ENCODE data around the gene SUPT16H. TPM values are rescaled to one million over a fixed set of nuclear protein-coding genes. Genes with fewer than 3 reads are reported as not detected.
A peak's percentile ranks its signal among the peaks of the same experiment; 100 is the strongest.

SUPT16H gene
- 100 to 1,000 TPM; 141 to 155 TPM for total RNA-seq

DNA sequence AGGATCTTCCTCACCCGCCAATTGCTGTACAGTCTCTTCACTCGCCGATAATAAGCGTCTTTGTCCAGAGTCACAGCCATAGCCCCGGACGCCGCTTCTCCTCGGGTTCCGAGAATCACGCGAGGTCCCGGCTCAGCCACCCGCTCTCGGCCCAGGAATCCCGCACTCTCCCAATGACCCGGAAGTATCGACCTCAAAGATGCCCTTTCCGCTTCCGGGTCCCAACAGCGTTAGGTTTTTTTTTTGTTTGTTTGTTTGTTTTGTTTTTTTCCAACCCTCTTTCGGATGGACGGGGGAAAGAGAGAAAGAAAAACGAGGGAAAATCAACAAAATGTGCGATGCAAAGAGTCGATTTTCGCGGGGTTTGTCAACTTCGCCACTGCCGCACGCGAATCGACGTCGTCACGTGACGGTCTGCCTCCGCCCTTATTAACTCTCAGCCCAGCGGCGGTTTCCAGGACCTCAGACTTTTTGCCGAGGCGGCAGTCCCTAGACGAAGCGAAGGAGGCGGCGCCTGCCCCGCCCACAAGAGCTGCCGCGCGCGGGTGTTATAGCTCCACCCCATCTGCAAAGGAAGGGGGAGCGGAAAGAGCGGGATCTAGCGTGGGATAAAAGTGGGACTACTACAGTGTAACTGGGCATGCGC, at the start of gene SUPT16H:
TSS of gene SUPT16H (minus strand) at position 172 of the 646 bp plus-strand sequence. CDS start at position 80, 92 bp downstream.
- H3K9me3 Mint-ChIP-seq: no peaks in the 10 kb centered on the region
- H3K4me3 Mint-ChIP-seq: peak within 1 kb of the TSS; percentile 97 to 99
- peaks cover 40% of the 10 kb centered on the region for H3K4me1 Mint-ChIP-seq (ENCODE audit: low read depth)
- ATAC-seq (replicated peaks in 1 of 2): peak; percentile 90 to 93
- no peaks in the 10 kb centered on the region for H3K27me3 Mint-ChIP-seq (ENCODE audit: low read depth)
- peak within 1 kb of the TSS; percentile 99 for H3K27ac Mint-ChIP-seq
- H3K36me3 Mint-ChIP-seq (ENCODE audit: insufficient read depth in 2 of 2): peaks cover 12 to 26% of the 10 kb centered on the region in 2 donors
- DNase-seq: peak; percentile 96 to 97

DNA sequence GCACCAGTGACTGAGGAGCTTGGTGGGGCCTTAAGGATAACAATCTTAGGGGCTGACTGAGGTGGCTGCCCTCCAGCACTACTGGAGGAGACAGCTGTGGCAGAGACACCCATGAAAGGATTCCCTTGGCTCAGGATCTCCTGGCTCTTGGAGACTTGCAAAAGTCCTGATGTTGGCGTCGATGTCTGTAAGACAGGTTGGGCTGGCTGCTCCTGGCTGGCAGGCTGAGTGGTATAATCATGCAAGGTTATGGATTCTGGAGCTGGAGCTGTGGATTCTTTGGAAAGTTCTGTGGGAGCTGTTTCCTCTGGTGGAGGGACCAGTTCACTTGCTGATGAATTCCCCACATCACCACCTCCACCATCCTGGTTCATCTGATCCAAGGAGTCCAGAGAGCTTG, 47.3 kb upstream of the SUPT16H start:
- peaks cover 35% of the 10 kb centered on the region for H3K4me1 Mint-ChIP-seq (ENCODE audit: low read depth)
- ATAC-seq (replicated peaks in 1 of 2) (no peak), DNase-seq (no peak)
- H3K27me3 Mint-ChIP-seq (ENCODE audit: low read depth): no peaks in the 10 kb centered on the region
- H3K36me3 Mint-ChIP-seq (ENCODE audit: insufficient read depth in 2 of 2): peaks cover 14 to 37% of the 10 kb centered on the region in 2 donors
- H3K4me3 Mint-ChIP-seq: no peak overlapping the region
- H3K9me3 Mint-ChIP-seq: no peaks in the 10 kb centered on the region
- no peak overlapping the region for H3K27ac Mint-ChIP-seq

DNA sequence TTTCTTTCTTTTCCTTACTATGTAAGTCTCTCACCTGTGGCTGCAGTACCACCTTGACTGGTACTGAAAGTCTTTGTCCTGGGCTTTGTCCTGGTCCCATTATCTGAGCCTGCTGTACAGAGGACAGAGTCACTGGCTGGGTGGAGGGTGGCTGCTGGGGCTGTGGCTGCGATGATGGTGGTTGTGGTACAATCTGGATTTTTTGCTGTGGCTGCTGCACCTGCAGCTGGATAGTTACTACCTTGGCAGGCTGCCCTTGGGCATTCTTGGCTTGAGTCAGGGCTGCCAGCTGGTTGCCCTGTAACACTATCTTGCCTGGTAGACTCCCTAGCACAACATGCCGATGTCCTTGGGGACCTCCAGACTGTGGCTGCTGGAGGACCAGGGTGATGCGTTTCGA, 45.1 kb upstream of the SUPT16H start:
- no peak for DNase-seq
- ATAC-seq (replicated peaks in 1 of 2): no peak
- no peaks in the 10 kb centered on the region for H3K27me3 Mint-ChIP-seq (ENCODE audit: low read depth)
- no peak overlapping the region for H3K4me3 Mint-ChIP-seq
- H3K36me3 Mint-ChIP-seq (ENCODE audit: insufficient read depth in 2 of 2): peaks cover 13 to 41% of the 10 kb centered on the region in 2 donors
- H3K9me3 Mint-ChIP-seq: no peaks in the 10 kb centered on the region
- peaks cover 14% of the 10 kb centered on the region for H3K4me1 Mint-ChIP-seq (ENCODE audit: low read depth)
- H3K27ac Mint-ChIP-seq: no peak overlapping the region

DNA sequence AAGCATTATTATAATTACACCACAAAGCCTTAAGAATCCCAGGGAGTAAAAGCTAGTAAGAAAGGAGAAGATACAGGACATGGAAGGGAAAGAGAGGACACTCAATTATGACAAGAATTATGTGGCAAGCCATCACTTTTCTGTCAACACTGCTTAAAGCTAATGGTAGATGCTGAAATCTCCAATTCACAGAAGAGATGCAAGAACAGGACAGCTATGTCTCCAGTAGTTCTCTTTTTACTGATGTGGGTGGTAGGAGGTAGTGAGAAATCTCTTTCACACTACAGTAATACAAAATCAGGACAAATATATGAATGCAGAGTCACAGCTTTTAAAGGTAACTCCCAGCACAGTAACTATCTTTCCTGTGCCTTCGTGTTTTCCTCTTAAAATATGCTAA, 42.9 kb upstream of the SUPT16H start:
- Mint-ChIP-seq H3K27me3 (ENCODE audit: low read depth) (no peaks in the 10 kb centered on the region), H3K4me3 (no peak overlapping the region), H3K9me3 (no peaks in the 10 kb centered on the region), H3K27ac (peak overlapping the region; percentile 85), H3K4me1 (ENCODE audit: low read depth) (no peaks in the 10 kb centered on the region), H3K36me3 (ENCODE audit: insufficient read depth in 2 of 2) (peaks cover 13 to 37% of the 10 kb centered on the region in 2 donors)
- DNase-seq: no peak
- no peak for ATAC-seq (replicated peaks in 1 of 2)

DNA sequence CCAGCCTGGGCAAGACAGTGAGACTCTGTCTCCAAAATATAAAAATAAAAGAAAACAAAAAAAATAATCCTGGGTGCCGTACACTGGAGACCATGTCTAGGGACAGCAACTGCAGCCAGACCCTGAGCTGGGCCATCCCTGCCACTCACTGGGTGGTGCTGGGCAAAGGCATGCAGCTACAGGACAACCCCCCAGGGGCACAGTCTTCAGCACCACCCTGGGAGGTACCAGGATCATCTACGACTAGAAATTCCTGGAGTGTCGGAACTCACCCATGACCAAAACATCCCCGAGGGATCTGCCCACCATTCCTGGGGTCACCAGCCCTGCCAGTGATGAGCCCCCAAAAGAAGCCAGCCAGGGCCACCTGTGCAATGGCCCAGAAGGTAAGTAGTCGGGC, 35.7 kb upstream of the SUPT16H start:
- no peak for ATAC-seq (replicated peaks in 1 of 2)
- Mint-ChIP-seq H3K27ac (no peak overlapping the region), H3K36me3 (ENCODE audit: insufficient read depth in 2 of 2) (peaks cover 14 to 33% of the 10 kb centered on the region in 2 donors), H3K4me1 (ENCODE audit: low read depth) (peaks cover 13% of the 10 kb centered on the region), H3K27me3 (ENCODE audit: low read depth) (no peaks in the 10 kb centered on the region), H3K4me3 (no peak overlapping the region), H3K9me3 (no peaks in the 10 kb centered on the region)
- no peak for DNase-seq

DNA sequence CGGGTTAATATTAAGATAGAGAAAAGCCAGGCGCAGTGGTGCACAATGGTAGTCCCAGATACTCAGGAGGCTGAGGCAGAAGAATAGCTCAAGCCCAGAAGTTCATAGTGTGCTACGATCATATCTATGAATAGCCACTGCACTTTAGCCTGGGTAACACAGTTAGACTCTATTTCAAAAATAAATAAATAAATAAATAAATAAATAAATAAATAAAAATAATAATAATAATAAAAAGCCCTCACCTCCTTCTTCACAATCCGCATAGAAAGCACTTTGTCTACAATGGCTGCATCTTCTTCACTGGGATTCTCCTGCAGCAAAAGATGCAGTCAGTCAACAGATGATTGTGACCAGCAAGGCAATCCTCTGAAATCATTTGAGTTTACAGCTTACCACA, 31.5 kb upstream of the SUPT16H start:
- no peak overlapping the region for H3K4me3 Mint-ChIP-seq
- DNase-seq (no peak), ATAC-seq (replicated peaks in 1 of 2) (no peak)
- peak overlapping the region; percentile 90 for H3K27ac Mint-ChIP-seq
- H3K27me3 Mint-ChIP-seq (ENCODE audit: low read depth): no peaks in the 10 kb centered on the region
- no peaks in the 10 kb centered on the region for H3K9me3 Mint-ChIP-seq
- H3K36me3 Mint-ChIP-seq (ENCODE audit: insufficient read depth in 2 of 2): peaks cover 14 to 29% of the 10 kb centered on the region in 2 donors
- peaks cover 25% of the 10 kb centered on the region for H3K4me1 Mint-ChIP-seq (ENCODE audit: low read depth)

DNA sequence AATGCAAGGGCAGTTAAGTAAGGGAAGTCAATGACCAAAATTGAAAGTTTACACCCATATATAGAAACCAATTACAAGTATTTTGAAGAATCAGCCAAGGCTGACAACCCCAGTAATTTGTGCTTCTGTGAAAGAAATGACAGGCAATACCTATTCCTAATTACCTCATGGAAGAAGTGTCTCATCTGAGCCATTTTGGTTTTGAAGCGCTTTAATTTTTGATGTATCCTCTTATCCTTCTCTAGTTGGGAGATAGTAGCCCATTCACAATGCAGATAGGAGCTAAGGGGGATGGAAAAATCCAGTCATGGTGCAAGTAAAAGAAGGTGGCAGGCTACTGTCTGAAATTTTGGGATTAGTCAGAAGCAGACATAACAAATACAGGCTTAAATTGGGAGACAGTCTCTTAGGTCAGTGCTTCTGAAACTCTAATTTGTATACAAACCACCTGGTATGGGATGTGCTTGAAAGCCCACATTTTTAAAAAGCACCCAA, 30.4 kb upstream of the SUPT16H start:
- Mint-ChIP-seq H3K36me3 (ENCODE audit: insufficient read depth in 2 of 2) (peaks cover 10 to 31% of the 10 kb centered on the region in 2 donors), H3K27ac (peak overlapping the region; percentile 90), H3K9me3 (no peaks in the 10 kb centered on the region), H3K4me3 (peak overlapping the region; percentile 0 to 41), H3K4me1 (ENCODE audit: low read depth) (peaks cover 29% of the 10 kb centered on the region), H3K27me3 (ENCODE audit: low read depth) (no peaks in the 10 kb centered on the region)
- DNase-seq (peak in 1 of 2 donors; percentile 16), ATAC-seq (replicated peaks in 1 of 2) (peak; percentile 85 to 95)

DNA sequence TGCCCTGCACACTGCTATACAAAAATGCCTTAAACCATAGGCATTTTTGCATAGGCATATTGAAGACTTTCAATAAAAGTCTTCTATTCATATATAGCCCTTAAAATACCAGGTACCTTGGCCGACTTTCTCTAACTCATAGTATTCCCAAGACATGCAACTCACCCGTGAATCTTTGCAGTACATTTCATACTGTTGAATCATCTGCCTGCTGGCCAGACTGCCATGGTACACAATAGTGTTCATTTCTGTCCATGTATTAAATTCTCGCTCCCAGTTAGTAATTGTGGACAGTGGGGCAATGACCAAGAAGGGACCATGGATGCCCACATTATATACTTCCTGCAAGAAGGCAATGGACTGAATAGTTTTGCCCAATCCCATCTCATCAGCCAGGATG, 24.3 kb upstream of the SUPT16H start:
- H3K27me3 Mint-ChIP-seq (ENCODE audit: low read depth): no peaks in the 10 kb centered on the region
- H3K4me3 Mint-ChIP-seq: no peak overlapping the region
- peaks cover 4% of the 10 kb centered on the region for H3K4me1 Mint-ChIP-seq (ENCODE audit: low read depth)
- no peak overlapping the region for H3K27ac Mint-ChIP-seq
- no peaks in the 10 kb centered on the region for H3K9me3 Mint-ChIP-seq
- peaks cover 12 to 50% of the 10 kb centered on the region in 2 donors for H3K36me3 Mint-ChIP-seq (ENCODE audit: insufficient read depth in 2 of 2)
- DNase-seq (no peak), ATAC-seq (replicated peaks in 1 of 2) (no peak)

DNA sequence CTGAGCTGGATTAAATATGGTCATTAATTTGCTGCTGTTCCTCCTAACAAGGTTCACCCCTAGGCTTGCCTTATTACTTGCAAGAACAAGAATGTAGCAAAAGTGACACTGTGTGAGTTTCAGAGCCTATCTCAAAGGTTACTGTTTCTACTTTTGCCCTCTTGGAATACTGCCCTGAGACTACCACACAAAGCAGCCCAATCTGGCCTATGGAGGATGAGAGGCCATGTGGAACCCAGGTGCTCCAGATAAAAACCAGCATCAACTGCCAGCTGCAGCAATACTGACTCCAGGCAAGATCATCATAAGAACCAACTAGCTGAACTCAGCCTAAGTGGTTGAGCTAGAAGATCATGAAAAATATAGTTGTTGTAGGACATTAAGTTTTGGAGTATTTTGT, 22.4 kb upstream of the SUPT16H start:
- H3K27ac Mint-ChIP-seq: no peak overlapping the region
- no peaks in the 10 kb centered on the region for H3K27me3 Mint-ChIP-seq (ENCODE audit: low read depth)
- no peak overlapping the region for H3K4me3 Mint-ChIP-seq
- H3K4me1 Mint-ChIP-seq (ENCODE audit: low read depth): peaks cover 4% of the 10 kb centered on the region
- DNase-seq: no peak
- H3K36me3 Mint-ChIP-seq (ENCODE audit: insufficient read depth in 2 of 2): peaks cover 10 to 56% of the 10 kb centered on the region in 2 donors
- ATAC-seq (replicated peaks in 1 of 2): no peak
- no peaks in the 10 kb centered on the region for H3K9me3 Mint-ChIP-seq

DNA sequence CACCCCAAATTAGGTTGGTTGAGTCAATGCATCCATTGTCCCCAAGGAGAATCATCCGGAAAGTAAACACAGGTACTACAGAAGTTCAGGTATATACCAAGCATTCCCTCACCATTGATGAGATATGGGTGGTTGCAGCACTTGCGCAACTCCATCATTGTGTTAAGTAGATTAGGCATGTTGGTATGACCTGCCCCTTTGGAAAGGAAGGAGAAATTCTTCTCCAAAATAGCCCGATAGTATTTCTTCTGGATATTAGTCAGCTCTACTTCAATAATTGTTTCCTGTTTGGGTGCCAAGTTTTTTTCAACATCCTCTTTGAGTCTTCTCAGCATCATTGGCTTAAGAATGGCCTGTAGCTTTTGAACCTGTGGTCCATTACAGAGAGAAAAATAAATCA, 21.3 kb upstream of the SUPT16H start:
- no peak for ATAC-seq (replicated peaks in 1 of 2)
- H3K27ac Mint-ChIP-seq: no peak overlapping the region
- H3K9me3 Mint-ChIP-seq: no peaks in the 10 kb centered on the region
- peaks cover 2% of the 10 kb centered on the region for H3K4me1 Mint-ChIP-seq (ENCODE audit: low read depth)
- H3K4me3 Mint-ChIP-seq: no peak overlapping the region
- peaks cover 10 to 60% of the 10 kb centered on the region in 2 donors for H3K36me3 Mint-ChIP-seq (ENCODE audit: insufficient read depth in 2 of 2)
- no peak for DNase-seq
- no peaks in the 10 kb centered on the region for H3K27me3 Mint-ChIP-seq (ENCODE audit: low read depth)

DNA sequence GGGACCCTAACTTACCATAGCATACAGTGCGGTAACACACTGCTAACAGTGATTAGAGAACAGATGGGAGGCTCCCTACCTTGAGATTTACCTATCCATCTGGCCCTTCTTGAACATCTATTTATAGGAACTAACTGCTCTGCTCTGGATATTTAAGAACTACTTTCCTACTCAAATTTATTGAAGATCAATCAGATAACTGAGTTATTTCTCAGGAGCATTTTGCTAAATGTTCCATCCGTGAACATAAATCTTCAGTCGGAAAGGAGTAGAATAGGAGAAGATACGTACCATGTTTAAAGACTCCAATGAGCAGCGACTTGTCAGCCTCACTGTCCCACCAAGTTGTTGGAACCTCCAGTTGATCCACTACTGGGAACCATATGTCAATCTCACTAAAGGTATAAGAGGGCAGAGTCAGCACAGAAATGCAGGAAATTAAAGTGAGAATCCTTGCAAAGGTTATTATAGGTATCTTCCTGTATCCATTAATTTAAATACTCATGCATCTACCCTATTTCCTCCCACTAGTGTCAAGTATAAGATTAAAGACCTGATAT, 15.6 kb upstream of the SUPT16H start:
- H3K27ac Mint-ChIP-seq: no peak overlapping the region
- no peaks in the 10 kb centered on the region for H3K27me3 Mint-ChIP-seq (ENCODE audit: low read depth)
- no peak for ATAC-seq (replicated peaks in 1 of 2)
- no peaks in the 10 kb centered on the region for H3K4me1 Mint-ChIP-seq (ENCODE audit: low read depth)
- no peak overlapping the region for H3K4me3 Mint-ChIP-seq
- no peak for DNase-seq
- no peaks in the 10 kb centered on the region for H3K9me3 Mint-ChIP-seq
- H3K36me3 Mint-ChIP-seq (ENCODE audit: insufficient read depth in 2 of 2): peaks cover 4 to 46% of the 10 kb centered on the region in 2 donors

DNA sequence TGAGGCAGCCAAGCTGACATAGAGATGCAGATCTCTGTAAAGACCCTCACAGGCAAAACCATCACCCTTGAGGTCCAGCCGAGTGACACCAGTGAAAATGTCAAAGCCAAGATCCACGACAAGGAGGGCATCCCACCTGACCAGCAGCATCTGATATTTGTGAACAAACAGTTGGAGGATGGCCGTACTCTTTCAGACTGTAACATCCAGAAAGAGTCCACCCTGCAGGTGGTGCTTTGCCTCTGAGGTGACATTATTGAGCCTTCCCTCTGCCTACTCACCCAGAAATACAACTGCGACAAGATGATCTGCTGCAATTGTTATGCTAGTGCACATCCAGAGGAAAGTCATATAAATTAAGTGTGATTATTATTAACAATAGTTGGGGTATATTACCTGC, 15.1 kb upstream of the SUPT16H start:
- DNase-seq (no peak), ATAC-seq (replicated peaks in 1 of 2) (no peak)
- Mint-ChIP-seq H3K36me3 (ENCODE audit: insufficient read depth in 2 of 2) (peaks cover 6 to 48% of the 10 kb centered on the region in 2 donors), H3K4me3 (no peak overlapping the region), H3K9me3 (no peaks in the 10 kb centered on the region), H3K27me3 (ENCODE audit: low read depth) (no peaks in the 10 kb centered on the region), H3K27ac (no peak overlapping the region), H3K4me1 (ENCODE audit: low read depth) (no peaks in the 10 kb centered on the region)

DNA sequence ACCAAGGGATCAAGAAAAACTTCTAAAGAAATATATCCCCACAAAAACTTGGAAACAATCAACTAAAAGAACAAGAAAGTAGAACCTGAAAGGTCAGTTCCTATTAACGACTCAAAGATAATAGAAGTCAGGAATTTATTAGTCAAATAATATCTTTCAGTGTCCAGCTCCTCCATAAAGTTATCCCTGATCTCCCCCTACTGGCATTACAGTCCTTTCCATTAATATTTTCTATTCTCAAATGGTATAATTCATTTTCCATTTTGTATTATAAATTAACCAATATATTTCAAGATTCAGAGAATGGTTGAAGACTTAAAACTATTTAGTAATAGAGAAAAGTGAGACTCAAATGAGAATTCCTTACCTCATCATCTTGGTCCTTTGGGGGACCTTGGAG, 11.6 kb upstream of the SUPT16H start:
- DNase-seq: no peak
- Mint-ChIP-seq H3K4me3 (no peak overlapping the region), H3K27me3 (ENCODE audit: low read depth) (no peaks in the 10 kb centered on the region), H3K4me1 (ENCODE audit: low read depth) (no peaks in the 10 kb centered on the region), H3K9me3 (no peaks in the 10 kb centered on the region), H3K36me3 (ENCODE audit: insufficient read depth in 2 of 2) (peaks cover 16 to 43% of the 10 kb centered on the region in 2 donors), H3K27ac (no peak overlapping the region)
- no peak for ATAC-seq (replicated peaks in 1 of 2)

All from activated T-cell treated with anti-CD3 and anti-CD28 coated beads, Interleukin-2, amount 50 U/mL, for 72 hours (primary cell).